GM04504 (cell line): ENCODE measurements around the gene NCAPG.
A peak's percentile ranks its signal among the peaks of the same experiment; 100 is the strongest.
"Not testable (repeated sequence)": the region's sequence is repeated elsewhere in the genome, so short reads cannot be mapped to it uniquely, and the experiment has no call there.

ENCODE experiments used
- DNase-seq: peaks from one replicate; pipeline ENCODE4 v3.0.0-alpha.2; 2012; ENCODE audit warnings: low read depth

NCAPG gene

GRCh38 chr4:17797808-17798207, 13.0 kb upstream of the NCAPG start:
- no peak for DNase-seq

GRCh38 chr4:17805580-17806155, 5.1 kb upstream of the NCAPG start:
- DNase-seq, result no peak

- DNase-seq, result no peak
Measured at GRCh38 chr4:17807446-17807845, 3.3 kb upstream of the NCAPG start.

GRCh38 chr4:17809667-17810066, 1.1 kb upstream of the NCAPG start:
- no peak for DNase-seq

GRCh38 chr4:17811078-17811603, 362 bp downstream of the NCAPG start:
- no peak for DNase-seq

- DNase-seq, result no peak
Measured at GRCh38 chr4:17812125-17812524, 1.3 kb downstream of the NCAPG start.

- no peak for DNase-seq
Measured at GRCh38 chr4:17812801-17813200, 2.0 kb downstream of the NCAPG start.

- no peak for DNase-seq
Measured at GRCh38 chr4:17814140-17814539, 3.4 kb downstream of the NCAPG start.

GRCh38 chr4:17816142-17816541, 5.4 kb downstream of the NCAPG start:
- no peak for DNase-seq

GRCh38 chr4:17817027-17817426, 6.2 kb downstream of the NCAPG start:
- DNase-seq, result peak; percentile 48

GRCh38 chr4:17823871-17824669, 13.3 kb downstream of the NCAPG start:
- DNase-seq, result no peak

- no peak for DNase-seq
Measured at GRCh38 chr4:17846266-17846665, 35.5 kb downstream of the NCAPG start.

- not testable (repeated sequence) for DNase-seq
Measured at GRCh38 chr4:17850295-17850694, 39.5 kb downstream of the NCAPG start.

- DNase-seq, result no peak
Measured at GRCh38 chr4:17851959-17852358, 41.2 kb downstream of the NCAPG start.

- no peak for DNase-seq
Measured at GRCh38 chr4:17854036-17854435, 43.3 kb downstream of the NCAPG start.

- no peak for DNase-seq
Measured at GRCh38 chr4:17859793-17860406, 49.1 kb downstream of the NCAPG start.

- not testable (repeated sequence) for DNase-seq
Measured at GRCh38 chr4:17861906-17862305, 51.1 kb downstream of the NCAPG start.

GRCh38 chr4:17865866-17866363, 55.1 kb downstream of the NCAPG start:
- DNase-seq, result no peak

GRCh38 chr4:17866810-17867209, 56.0 kb downstream of the NCAPG start:
- no peak for DNase-seq

GRCh38 chr4:17867276-17867675, 56.5 kb downstream of the NCAPG start:
- no peak for DNase-seq

GRCh38 chr4:17869327-17869726, 58.5 kb downstream of the NCAPG start:
- DNase-seq, result no peak

- no peak for DNase-seq
Measured at GRCh38 chr4:17875402-17876070, 64.8 kb downstream of the NCAPG start.
